Esophagus muscularis mucosa (tissue), 4 donors: ENCODE measurements around the gene ATE1. TPM values are rescaled to one million over a fixed set of nuclear protein-coding genes. Genes with fewer than 3 reads are reported as not detected.

Source experiments
- DNase-seq: peaks from one replicate; pipeline ENCODE4 v3.0.0-alpha.2; 2017; ENCODE audit errors: extremely low spot score
- H3K27ac ChIP-seq, 4 donors: fragments of 200-600 bp; sonication (generic); replicated peaks in 1 of 4; 1 replicate in 3 of 4; 2 replicates in 1 of 4; pipeline ENCODE4 v1.5.1; 2016 to 2019; ENCODE audit warnings: mild to moderate bottlenecking in 1 of 4
- H3K27me3 ChIP-seq, 4 donors: fragments of 200-600 bp; sonication (generic); one replicate each; pipeline versions ENCODE4 v1.5.1 to v1.6.0; 2016 to 2019
- H3K36me3 ChIP-seq, 4 donors: fragments of 200-600 bp; sonication (generic); one replicate each; pipeline ENCODE4 v1.5.1; 2016 to 2019
- H3K4me1 ChIP-seq, 4 donors: fragments of 200-600 bp; sonication (generic); one replicate each; pipeline ENCODE4 v1.5.1; 2016 to 2019
- H3K4me3 ChIP-seq, 4 donors: fragments of 200-600 bp; sonication (generic); 1 replicate in 2 of 4; 2 replicates in 2 of 4; pipeline ENCODE4 v1.5.1; 2016 to 2019; ENCODE audit warnings: mild to moderate bottlenecking in 4 of 4, moderate library complexity in 1 of 4
- H3K9me3 ChIP-seq, 4 donors: fragments of 200-600 bp; sonication (generic); 1 replicate in 3 of 4; 2 replicates in 1 of 4; pipeline ENCODE4 v1.5.1; 2016 to 2019
- CTCF ChIP-seq, 3 experiments: fragments of 200-600 bp in 2 of 3; fragments of 450-650 bp in 1 of 3; sonication (generic) in 2 of 3; IDR thresholded peaks; one replicate each; pipeline ENCODE4 v1.5.1; 2017 to 2019; ENCODE audit warnings: antibody characterized with exemption in 3 of 3, mild to moderate bottlenecking in 2 of 3, moderate library complexity in 1 of 3
- EP300 ChIP-seq: sonication (generic); formaldehyde crosslinking; IDR thresholded peaks from one replicate; pipeline ENCODE4 v1.6.1; 2017; ENCODE audit warnings: antibody characterized with exemption
- POLR2A ChIP-seq: fragments of 450-650 bp; IDR thresholded peaks from one replicate; pipeline ENCODE4 v1.6.1; 2017; ENCODE audit warnings: antibody characterized with exemption, moderate library complexity, mild to moderate bottlenecking, low read depth
- POLR2AphosphoS5 ChIP-seq, 2 donors: sonication (generic); formaldehyde crosslinking; IDR thresholded peaks; one replicate each; pipeline ENCODE4 v1.6.1; 2017; ENCODE audit warnings: antibody characterized with exemption in 2 of 2
- WGBS: methylation state at CpG from one replicate; pipeline ENCODE4 v1.1.5; 2018; 5-methylcytosine and 5-hydroxymethylcytosine counted together
- intact Hi-C: fragments of 100-400 bp; cut with DNase I; formaldehyde crosslinking; loops from one replicate; pipeline ENCODE4 v1.15.1; 2023
- total RNA-seq, 4 donors: library from RNA; depleted of rRNA; stranded (reverse); fragments of >200 nt; gene quantifications; one replicate each; pipeline versions ENCODE4 v1.1.0 to v1.2.1, GENCODE V29; 2016

Gene ATE1
- total RNA-seq, 4 donors from 2014 or later, result 27.8 to 29.5 (median 28.4) TPM

GRCh38 chr10:121783782-121784372 lies 144.0 kb downstream of the ATE1 start:
- no peak for DNase-seq
- Histone ChIP-seq H3K9me3 (no peaks in the 10 kb centered on the region), H3K27ac (no peak overlapping the region), H3K27me3 (no peaks in the 10 kb centered on the region), H3K4me1 (no peaks in the 10 kb centered on the region), H3K4me3 (no peak overlapping the region), H3K36me3 (peaks cover 0 to 22% (median 10%) of the 10 kb centered on the region in 4 donors)
- 83% methylated on average over 6 of the region's 6 CpGs for WGBS
- TF ChIP-seq POLR2A (no peak), CTCF (IDR thresholded peaks at IDR 0.05) (no peak), EP300 (no peak), POLR2AphosphoS5 (IDR thresholded peaks at IDR 0.05) (no peak)
- intact Hi-C loops, result no loop called here

- H3K27me3 ChIP-seq, result no peaks in the 10 kb centered on the region
- H3K4me3 ChIP-seq, result no peak overlapping the region
- H3K36me3 ChIP-seq, result peaks cover 0 to 18% (median 4%) of the 10 kb centered on the region in 4 donors
- TF ChIP-seq POLR2AphosphoS5 (IDR thresholded peaks at IDR 0.05), result no peak
- TF ChIP-seq EP300, result no peak
- TF ChIP-seq CTCF (IDR thresholded peaks at IDR 0.05), result no peak
- no peak for TF ChIP-seq POLR2A
- H3K27ac ChIP-seq, result no peak overlapping the region
- 94% methylated on average over 4 of the region's 4 CpGs for WGBS
- H3K9me3 ChIP-seq, result no peaks in the 10 kb centered on the region
- intact Hi-C loops, result no loop called here
- DNase-seq, result no peak
- no peaks in the 10 kb centered on the region for H3K4me1 ChIP-seq
Observed at GRCh38 chr10:121781101-121781500, 146.7 kb downstream of the ATE1 start.

- TF ChIP-seq EP300, result no peak
- TF ChIP-seq POLR2AphosphoS5 (IDR thresholded peaks at IDR 0.05), result no peak
- TF ChIP-seq POLR2A, result no peak
- no peak for TF ChIP-seq CTCF (IDR thresholded peaks at IDR 0.05)
- Histone ChIP-seq H3K4me1 (peaks cover 0 to 27% (median 17%) of the 10 kb centered on the region in 4 donors), H3K36me3 (peaks cover 0 to 3% (median 0%) of the 10 kb centered on the region in 4 donors), H3K27ac (no peak overlapping the region), H3K4me3 (no peak overlapping the region), H3K9me3 (no peaks in the 10 kb centered on the region), H3K27me3 (no peaks in the 10 kb centered on the region)
- 65% methylated on average over 2 of the region's 2 CpGs for WGBS
- DNase-seq, result no peak
- intact Hi-C loops, result no loop called here
Observed at GRCh38 chr10:121774813-121775212, 153.0 kb downstream of the ATE1 start.

GRCh38 chr10:121774404-121774803 lies 153.4 kb downstream of the ATE1 start:
- TF ChIP-seq CTCF (IDR thresholded peaks at IDR 0.05) (no peak), POLR2AphosphoS5 (IDR thresholded peaks at IDR 0.05) (no peak), POLR2A (no peak), EP300 (no peak)
- H3K9me3 ChIP-seq, result no peaks in the 10 kb centered on the region
- no peaks in the 10 kb centered on the region for H3K27me3 ChIP-seq
- WGBS, result 62% methylated on average over 3 of the region's 3 CpGs
- H3K4me3 ChIP-seq, result no peak overlapping the region
- intact Hi-C loops, result no loop called here
- peaks cover 0 to 27% (median 17%) of the 10 kb centered on the region in 4 donors for H3K4me1 ChIP-seq
- no peak for DNase-seq
- H3K27ac ChIP-seq, result no peak overlapping the region
- no peaks in the 10 kb centered on the region for H3K36me3 ChIP-seq

GRCh38 chr10:121772884-121773283 lies 154.9 kb downstream of the ATE1 start:
- peaks cover 0 to 27% (median 17%) of the 10 kb centered on the region in 4 donors for H3K4me1 ChIP-seq
- intact Hi-C loops, result no loop called here
- WGBS, result 50% methylated on average over 2 of the region's 2 CpGs
- H3K27me3 ChIP-seq, result no peaks in the 10 kb centered on the region
- H3K36me3 ChIP-seq, result no peaks in the 10 kb centered on the region
- no peaks in the 10 kb centered on the region for H3K9me3 ChIP-seq
- DNase-seq, result no peak
- no peak overlapping the region for H3K27ac ChIP-seq
- H3K4me3 ChIP-seq, result no peak overlapping the region
- no peak for TF ChIP-seq POLR2AphosphoS5 (IDR thresholded peaks at IDR 0.05)
- TF ChIP-seq EP300, result no peak
- no peak for TF ChIP-seq POLR2A
- no peak for TF ChIP-seq CTCF (IDR thresholded peaks at IDR 0.05)
